PC-9 (cell line): ENCODE measurements around the gene PAFAH2. TPM values are rescaled to one million over a fixed set of nuclear protein-coding genes. Genes with fewer than 3 reads are reported as not detected.

Experiments used
- BruUV-seq: library from RNA; stranded (reverse); fragments of 400-500 nt; replicated peaks from 2 replicates; lab custom pipeline; 2021; lab: Mats Ljungman, UMichigan
- CTCF ChIA-PET: fragments of 300-600 bp; sonication (Branson Sonifier 250); formaldehyde crosslinking; loops from one replicate; lab custom pipeline; 2022; ENCODE audit warnings: antibody characterized with exemption; lab: Charles Lee
- POLR2A ChIA-PET: fragments of 300-600 bp; sonication (Branson Sonifier 250); formaldehyde crosslinking; loops from one replicate; lab custom pipeline; 2022; ENCODE audit warnings: antibody characterized with exemption; ENCODE audit not compliant: unreplicated experiment; lab: Charles Lee
- DNase-seq, 2 experiments: peaks; one replicate each; pipeline versions ENCODE4 v3.0.0 to v3.0.0-alpha.2; 2015 to 2022; ENCODE audit warnings: mixed read lengths in 1 of 2
- H2AFZ ChIP-seq: fragments of 200-600 bp; sonication (generic); 2 replicates; pipeline ENCODE4 v1.8.1; 2017; ENCODE audit warnings: antibody characterized with exemption
- H3F3A ChIP-seq: fragments of 200-600 bp; sonication (generic); 2 replicates; pipeline ENCODE4 v1.8.1; 2017; ENCODE audit warnings: antibody characterized with exemption, mild to moderate bottlenecking, low read depth; ENCODE audit not compliant: insufficient read depth
- H3K27ac ChIP-seq: fragments of 200-600 bp; sonication (generic); 2 replicates; pipeline ENCODE4 v1.6.1; 2016; ENCODE audit warnings: mixed run types
- H3K27me3 ChIP-seq: fragments of 200-600 bp; sonication (generic); 2 replicates; pipeline ENCODE4 v1.6.1; 2016; ENCODE audit warnings: low read depth, mixed run types; ENCODE audit not compliant: insufficient read depth
- H3K36me3 ChIP-seq: fragments of 200-600 bp; sonication (generic); 2 replicates; pipeline ENCODE4 v1.6.1; 2016; ENCODE audit warnings: low read depth, mixed run types
- H3K4me1 ChIP-seq: fragments of 200-600 bp; sonication (generic); replicated peaks from 2 replicates; pipeline ENCODE4 v1.6.1; 2016; ENCODE audit warnings: mixed run types; ENCODE audit not compliant: insufficient read depth
- H3K4me2 ChIP-seq: fragments of 200-600 bp; sonication (generic); 2 replicates; pipeline ENCODE4 v1.6.1; 2017; ENCODE audit warnings: mixed run types
- H3K4me3 ChIP-seq: fragments of 200-600 bp; sonication (generic); 2 replicates; pipeline ENCODE4 v1.6.1; 2016; ENCODE audit warnings: mixed run types
- H3K79me2 ChIP-seq: fragments of 200-600 bp; sonication (generic); 2 replicates; pipeline ENCODE4 v1.6.1; 2017; ENCODE audit warnings: low read depth, mixed run types
- H3K9me2 ChIP-seq: fragments of 200-600 bp; sonication (generic); 2 replicates; pipeline ENCODE4 v1.8.1; 2017; ENCODE audit warnings: mild to moderate bottlenecking; ENCODE audit not compliant: insufficient read depth
- H3K9me3 ChIP-seq: fragments of 200-600 bp; sonication (generic); 2 replicates; pipeline ENCODE4 v1.8.1; 2016; ENCODE audit warnings: low read depth; ENCODE audit not compliant: insufficient read depth
- H4K20me1 ChIP-seq: fragments of 200-600 bp; sonication (generic); 2 replicates; pipeline ENCODE4 v1.8.1; 2017; ENCODE audit not compliant: insufficient read depth
- EZH2 ChIP-seq: fragments of 200-600 bp; sonication (generic); IDR thresholded peaks from 2 replicates; pipeline ENCODE4 v1.8.0; 2017; ENCODE audit warnings: antibody characterized with exemption, low read depth
- intact Hi-C: fragments of 100-400 bp; cut with micrococcal nuclease; formaldehyde crosslinking; loops from one replicate; pipeline ENCODE4 v1.10.0; 2022; ENCODE audit not compliant: unreplicated experiment
- total RNA-seq: library from RNA; stranded (reverse); gene quantifications from 2 replicates; pipeline ENCODE4 v1.2.3, GENCODE V29; 2021
- TF ChIP-seq, protein P1 (sequence below): fragments of 200-600 bp; sonication (generic); conservative IDR thresholded peaks from 2 replicates; pipeline ENCODE4 v1.6.1; 2017; ENCODE audit warnings: mixed run types, antibody characterized with exemption, mild to moderate bottlenecking, moderate library complexity

The PAFAH2 gene
- total RNA-seq, 1 experiment from 2014 or later = 13.9 TPM

DNA sequence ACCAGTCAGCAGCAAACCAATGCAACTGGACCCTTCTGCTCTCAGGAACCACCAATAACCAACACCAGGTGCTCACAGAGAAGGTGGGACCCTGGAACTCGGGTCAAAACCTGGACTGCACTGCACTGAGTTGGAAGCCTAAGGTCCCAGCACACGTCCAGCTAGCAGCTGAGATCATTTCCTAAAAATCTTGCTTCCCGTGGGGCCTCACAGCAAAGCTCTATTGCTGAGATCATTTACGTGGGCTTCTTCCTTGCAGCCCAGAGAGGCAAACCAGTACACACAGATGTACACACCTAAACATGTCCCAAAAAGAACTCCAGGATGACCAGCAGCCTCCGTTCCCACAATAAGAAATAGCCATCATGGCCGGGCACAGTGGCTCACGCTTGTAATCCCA lies 68.8 kb downstream of the PAFAH2 start:
- ChIA-PET POLR2A (no interaction called here), CTCF (no interaction called here)
- Histone ChIP-seq H3K79me2 (no peaks in the 10 kb centered on the region), H3K27ac (no peak overlapping the region), H3K4me2 (no peak overlapping the region), H3K4me1 (no peaks in the 10 kb centered on the region), H3K9me2 (no peaks in the 10 kb centered on the region), H3K36me3 (no peaks in the 10 kb centered on the region), H3K4me3 (no peak overlapping the region), H2AFZ (no peak overlapping the region), H3F3A (no peaks in the 10 kb centered on the region), H3K9me3 (no peaks in the 10 kb centered on the region), H4K20me1 (no peaks in the 10 kb centered on the region), H3K27me3 (no peaks in the 10 kb centered on the region)
- intact Hi-C loops = no loop called here
- BruUV-seq = no TSS peak
- TF ChIP-seq, protein P1, sequence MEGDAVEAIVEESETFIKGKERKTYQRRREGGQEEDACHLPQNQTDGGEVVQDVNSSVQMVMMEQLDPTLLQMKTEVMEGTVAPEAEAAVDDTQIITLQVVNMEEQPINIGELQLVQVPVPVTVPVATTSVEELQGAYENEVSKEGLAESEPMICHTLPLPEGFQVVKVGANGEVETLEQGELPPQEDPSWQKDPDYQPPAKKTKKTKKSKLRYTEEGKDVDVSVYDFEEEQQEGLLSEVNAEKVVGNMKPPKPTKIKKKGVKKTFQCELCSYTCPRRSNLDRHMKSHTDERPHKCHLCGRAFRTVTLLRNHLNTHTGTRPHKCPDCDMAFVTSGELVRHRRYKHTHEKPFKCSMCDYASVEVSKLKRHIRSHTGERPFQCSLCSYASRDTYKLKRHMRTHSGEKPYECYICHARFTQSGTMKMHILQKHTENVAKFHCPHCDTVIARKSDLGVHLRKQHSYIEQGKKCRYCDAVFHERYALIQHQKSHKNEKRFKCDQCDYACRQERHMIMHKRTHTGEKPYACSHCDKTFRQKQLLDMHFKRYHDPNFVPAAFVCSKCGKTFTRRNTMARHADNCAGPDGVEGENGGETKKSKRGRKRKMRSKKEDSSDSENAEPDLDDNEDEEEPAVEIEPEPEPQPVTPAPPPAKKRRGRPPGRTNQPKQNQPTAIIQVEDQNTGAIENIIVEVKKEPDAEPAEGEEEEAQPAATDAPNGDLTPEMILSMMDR = no peak
- TF ChIP-seq EZH2 = no peak
- no peak for DNase-seq

DNA sequence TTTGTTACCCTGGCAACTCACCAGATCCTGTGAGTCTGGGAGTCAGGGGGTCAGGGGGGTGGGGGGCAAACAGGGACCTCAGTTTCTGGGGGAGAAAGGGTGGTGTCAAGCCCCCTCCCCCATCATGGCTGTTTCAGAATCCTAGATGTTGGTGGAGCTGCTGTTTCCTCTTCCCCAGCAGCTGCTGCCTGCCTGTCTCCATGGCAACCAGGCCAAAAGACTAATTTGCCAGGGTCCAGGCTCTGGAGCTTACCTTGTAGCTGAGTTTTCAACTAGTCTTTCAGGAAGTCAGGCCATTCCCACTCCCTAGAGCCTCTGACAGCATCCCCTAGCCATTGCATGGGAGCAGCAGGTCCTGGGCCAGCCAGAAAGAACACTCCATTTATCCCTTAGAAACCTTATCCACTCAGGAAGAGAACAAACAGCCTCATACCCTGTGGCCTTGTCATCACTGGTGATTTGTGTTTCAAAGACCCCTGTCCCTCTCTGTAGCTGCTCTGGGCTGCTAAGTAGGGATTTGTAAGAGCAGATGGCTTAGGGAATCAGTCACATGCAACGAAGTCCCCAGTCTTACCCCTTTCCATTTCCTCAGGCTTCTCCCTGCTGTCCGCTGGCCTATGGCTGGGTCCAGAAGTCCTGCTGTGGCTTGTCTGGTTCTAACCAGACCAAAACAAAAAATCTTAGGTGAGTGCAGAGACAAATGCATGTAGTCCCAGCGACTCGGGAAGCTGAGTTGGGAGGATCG lies 70.2 kb downstream of the PAFAH2 start:
- no peak for TF ChIP-seq EZH2
- TF ChIP-seq, protein P1 = no peak
- Histone ChIP-seq H3K4me3 (no peak overlapping the region), H3F3A (no peaks in the 10 kb centered on the region), H3K27ac (no peak overlapping the region), H3K4me2 (no peak overlapping the region), H3K9me3 (no peaks in the 10 kb centered on the region), H4K20me1 (no peaks in the 10 kb centered on the region), H3K79me2 (no peaks in the 10 kb centered on the region), H3K27me3 (no peaks in the 10 kb centered on the region), H3K9me2 (no peaks in the 10 kb centered on the region), H3K4me1 (no peaks in the 10 kb centered on the region), H2AFZ (no peak overlapping the region), H3K36me3 (no peaks in the 10 kb centered on the region)
- intact Hi-C loops = no loop called here
- ChIA-PET CTCF (no interaction called here), POLR2A (interaction anchor here (0.6 kb wide), 1 partner anchor 943 kb away, joined by 3 read pairs; no protein-coding TSS in a partner anchor)
- DNase-seq = no peak
- BruUV-seq = no TSS peak

DNA sequence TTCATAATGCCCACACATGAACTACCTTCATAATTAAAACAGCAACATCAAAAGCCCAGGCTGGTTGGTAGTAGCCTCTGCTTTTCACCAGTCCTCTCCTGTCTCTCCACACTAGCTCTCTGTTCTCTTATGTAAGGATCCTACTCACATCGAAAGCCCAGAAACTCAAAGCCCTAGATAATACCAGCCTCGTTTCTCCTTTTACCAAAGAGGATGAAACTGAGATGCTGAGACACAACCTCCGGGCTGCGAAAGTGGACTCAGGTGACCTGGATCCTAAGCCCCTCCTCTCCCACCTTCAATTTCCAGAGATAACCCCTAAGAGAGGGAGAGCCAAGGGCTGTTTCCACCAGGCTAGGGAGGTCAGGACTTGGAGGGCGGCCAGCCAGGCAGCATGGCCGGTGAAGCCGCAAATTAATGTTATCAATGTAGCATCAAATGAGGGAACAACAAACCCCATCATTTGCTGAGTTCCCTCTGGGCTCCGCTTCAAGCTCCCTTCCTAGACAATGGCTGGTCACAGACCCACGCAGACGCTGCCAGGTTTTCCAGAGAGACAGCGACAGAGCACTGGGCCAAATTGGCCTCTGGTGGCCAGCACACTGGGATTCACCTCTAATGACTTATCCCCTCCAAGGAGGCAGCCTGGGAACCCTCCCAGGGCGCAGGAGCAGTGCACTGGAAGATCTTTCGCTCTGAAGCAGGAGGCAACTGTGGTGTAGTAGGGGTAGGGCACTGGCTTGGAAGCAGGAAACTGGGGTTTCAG lies 70.9 kb downstream of the PAFAH2 start:
- ChIA-PET CTCF (no interaction called here), POLR2A (no interaction called here)
- no TSS peak for BruUV-seq
- intact Hi-C loops = no loop called here
- no peak for DNase-seq
- TF ChIP-seq EZH2 = no peak
- TF ChIP-seq, protein P1 = no peak
- Histone ChIP-seq H3K9me3 (no peaks in the 10 kb centered on the region), H3K79me2 (no peaks in the 10 kb centered on the region), H3K9me2 (no peaks in the 10 kb centered on the region), H3K27me3 (no peaks in the 10 kb centered on the region), H3K27ac (no peak overlapping the region), H3K36me3 (no peaks in the 10 kb centered on the region), H3K4me3 (no peak overlapping the region), H2AFZ (no peak overlapping the region), H3K4me2 (no peak overlapping the region), H4K20me1 (no peaks in the 10 kb centered on the region), H3F3A (peaks cover under 1% of the 10 kb centered on the region; the same call in 1 of the 2 replicates), H3K4me1 (no peaks in the 10 kb centered on the region)
